ENCODE data around the gene PLAC8.

Gene PLAC8
- total RNA-seq, result 26.2 to 41.8 reads per million in 2 donors

- peak in 3 of 5 experiments; percentile 27 to 82 (median 71) for DNase-seq
These were observed at the start of gene PLAC8 for GRCh38 chr4:83114576-83114975. TSS of gene PLAC8 (minus strand) at chr4:83114729. CDS start at chr4:83107921, 6,808 bp downstream.

GRCh38 chr4:83153417-83153816 is 38.9 kb upstream of the PLAC8 start:
- DNase-seq, result no peak

- no peak for DNase-seq
These were observed 38.2 kb upstream of the PLAC8 start for GRCh38 chr4:83152746-83153145.

- DNase-seq, result no peak
These were observed 37.1 kb upstream of the PLAC8 start for GRCh38 chr4:83151651-83152050.

- DNase-seq, result no peak
These were observed 36.3 kb upstream of the PLAC8 start for GRCh38 chr4:83150653-83151330.

GRCh38 chr4:83149865-83150652 is 35.5 kb upstream of the PLAC8 start:
- no peak for DNase-seq

- no peak for DNase-seq
These were observed 32.3 kb upstream of the PLAC8 start for GRCh38 chr4:83146841-83147240.

GRCh38 chr4:83145776-83146175 is 31.2 kb upstream of the PLAC8 start:
- peak in 1 of 5 experiments; percentile 7 for DNase-seq

- no peak for DNase-seq
These were observed 25.1 kb upstream of the PLAC8 start for GRCh38 chr4:83139514-83140156.

- peak in 2 of 5 experiments; percentile 38 to 64 for DNase-seq
These were observed 24.4 kb upstream of the PLAC8 start for GRCh38 chr4:83138946-83139345.

- no peak for DNase-seq
These were observed 17.5 kb upstream of the PLAC8 start for GRCh38 chr4:83132065-83132464.

- DNase-seq, result no peak
These were observed 14.7 kb upstream of the PLAC8 start for GRCh38 chr4:83129264-83129663.

GRCh38 chr4:83128240-83128929 is 13.9 kb upstream of the PLAC8 start:
- no peak for DNase-seq

- peak in 3 of 5 experiments; percentile 23 to 83 (median 77) for DNase-seq
These were observed 11.2 kb upstream of the PLAC8 start for GRCh38 chr4:83125738-83126141.

- DNase-seq, result no peak
These were observed 9.7 kb upstream of the PLAC8 start for GRCh38 chr4:83124111-83124780.

GRCh38 chr4:83121246-83121645 is 6.7 kb upstream of the PLAC8 start:
- DNase-seq, result no peak

GRCh38 chr4:83118869-83119268 is 4.3 kb upstream of the PLAC8 start:
- DNase-seq, result no peak

- no peak for DNase-seq
These were observed 1.2 kb upstream of the PLAC8 start for GRCh38 chr4:83115656-83116285.

- no peak for DNase-seq
These were observed 471 bp upstream of the PLAC8 start for GRCh38 chr4:83115000-83115399.

GRCh38 chr4:83113429-83113786 is 1.1 kb downstream of the PLAC8 start:
- DNase-seq, result peak in 1 of 5 experiments; percentile 28

GRCh38 chr4:83112678-83113428 is 1.7 kb downstream of the PLAC8 start:
- DNase-seq, result peak in 2 of 5 experiments; percentile 16 to 38

Data from T-helper 2 cell (primary cell).